GM12872 (cell line): ENCODE measurements around the gene RABGAP1L.

ENCODE experiments used
- CTCF ChIP-seq: IDR thresholded peaks from 3 replicates; pipeline ENCODE4 v1.5.1; 2011; ENCODE audit warnings: low read depth, mild to moderate bottlenecking, low read length, moderate library complexity; ENCODE audit not compliant: insufficient read depth

The RABGAP1L gene

DNA sequence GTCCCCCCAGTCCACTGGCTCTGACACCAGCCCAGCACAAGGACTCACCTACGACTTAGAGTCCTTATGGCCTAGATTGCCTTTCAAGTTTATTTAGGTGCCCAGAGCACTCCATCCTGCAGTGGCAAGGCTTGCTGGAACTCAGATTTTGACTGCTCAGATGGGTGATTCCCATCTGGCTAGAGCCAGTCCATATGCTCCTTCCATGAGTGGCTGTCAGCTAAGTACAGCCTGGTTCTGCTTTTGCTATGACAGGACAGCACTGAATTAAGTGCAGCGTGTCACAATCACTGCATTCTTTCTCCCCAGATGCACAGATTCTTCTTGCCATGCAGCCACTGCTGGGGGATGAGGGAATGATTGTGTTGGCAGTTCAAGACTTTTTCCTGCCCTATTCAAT, 332.3 kb downstream of the RABGAP1L start:
- TF ChIP-seq CTCF = no peak

- TF ChIP-seq CTCF = no peak
Observed at GRCh38 chr1:174497478-174497877, 338.2 kb downstream of the RABGAP1L start.

DNA sequence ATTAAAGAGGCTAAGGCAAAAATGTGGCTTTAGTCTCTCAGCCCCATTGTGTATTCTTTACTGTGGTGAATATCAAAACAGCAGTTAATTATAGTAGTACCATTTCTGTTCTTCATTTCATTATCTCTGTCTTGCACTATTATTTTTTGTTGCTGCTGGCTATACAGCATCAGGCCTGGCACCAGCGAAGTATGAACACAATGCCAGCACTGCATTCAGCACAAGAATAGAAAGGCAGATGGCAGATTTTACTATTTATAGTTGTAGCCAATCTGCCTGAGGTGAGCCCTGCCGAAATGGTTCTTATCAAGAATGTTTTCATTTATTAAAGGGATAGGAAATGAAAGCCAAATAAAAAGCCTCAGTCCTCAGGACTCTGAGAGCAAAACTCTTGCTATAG, 360.5 kb downstream of the RABGAP1L start:
- no peak for TF ChIP-seq CTCF

- no peak for TF ChIP-seq CTCF
Observed at GRCh38 chr1:174531751-174532150, 372.4 kb downstream of the RABGAP1L start.

GRCh38 chr1:174534789-174535188, 375.5 kb downstream of the RABGAP1L start:
- TF ChIP-seq CTCF = no peak

DNA sequence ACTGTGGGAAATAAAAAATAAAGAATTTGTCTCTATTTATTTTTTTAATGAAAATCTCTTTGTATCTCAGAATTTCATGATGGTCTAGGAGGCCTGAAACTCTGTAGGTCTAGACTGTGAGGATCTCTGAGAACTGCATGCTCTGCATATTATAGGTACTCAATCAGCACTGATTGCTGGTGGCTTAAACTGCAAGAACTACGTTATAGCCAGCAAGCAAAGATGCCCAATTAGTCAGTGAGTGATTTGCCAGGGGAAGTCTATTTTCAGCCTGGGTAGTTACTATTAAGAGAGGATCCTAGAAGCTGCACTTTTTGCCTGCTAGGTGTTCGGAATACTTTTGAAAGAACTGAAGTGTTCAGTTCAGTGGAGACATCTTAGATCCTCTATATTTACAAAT, 375.9 kb downstream of the RABGAP1L start:
- TF ChIP-seq CTCF = no peak

- TF ChIP-seq CTCF = no peak
Observed at GRCh38 chr1:174550296-174550695, 391.0 kb downstream of the RABGAP1L start.

DNA sequence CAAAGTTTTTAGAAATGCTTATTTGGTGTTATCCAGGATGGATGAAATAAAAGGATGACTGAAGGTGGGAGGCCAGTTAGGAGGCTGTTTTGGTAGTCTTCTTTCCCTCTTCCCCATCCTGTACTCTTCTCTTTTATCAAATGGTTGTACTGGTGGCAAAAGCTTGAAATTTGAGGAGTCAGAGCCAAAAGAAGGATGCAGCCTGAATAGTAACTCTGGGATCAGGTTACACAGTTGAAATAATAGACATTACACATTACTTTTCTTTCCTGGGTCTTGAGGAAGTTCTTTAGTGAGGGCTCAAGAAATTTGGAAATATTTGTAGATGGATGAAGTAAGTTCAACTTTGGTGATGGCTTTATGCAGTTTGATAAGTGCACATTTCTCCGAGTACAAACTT, 397.1 kb downstream of the RABGAP1L start:
- no peak for TF ChIP-seq CTCF
